Activated B cell treated with CpG ODN at 0.5 μM for 24 hours (primary cell): Measurements from ENCODE around the gene FAM200B. TPM values are rescaled to one million over a fixed set of nuclear protein-coding genes. Genes with fewer than 3 reads are reported as not detected.

Source experiments
- ATAC-seq: fragments of 200-7000 bp; cut with Tn5 transposase; one replicate; pipeline ENCODE4 v1.10.0; 2021; ENCODE audit warnings: low read depth, mild to moderate bottlenecking, moderate library complexity
- CTCF ChIA-PET: fragments of 350-600 bp; sonication (Branson Sonifier 250); formaldehyde crosslinking; loops from one replicate; lab custom pipeline; 2021; ENCODE audit warnings: antibody characterized with exemption; lab: Charles Lee
- POLR2A ChIA-PET: fragments of 350-600 bp; sonication (Branson Sonifier 250); formaldehyde crosslinking; loops from one replicate; lab custom pipeline; 2021; ENCODE audit warnings: antibody characterized with exemption; lab: Charles Lee
- DNase-seq: peaks from one replicate; pipeline ENCODE4 v3.0.0; 2022
- H3K27ac Mint-ChIP-seq: one replicate; pipeline ENCODE4 v1.8.0; 2020; ENCODE audit warnings: mixed read lengths
- H3K27me3 Mint-ChIP-seq: one replicate; pipeline ENCODE4 v1.8.0; 2021; ENCODE audit warnings: mixed read lengths
- H3K36me3 Mint-ChIP-seq: one replicate; pipeline ENCODE4 v1.8.0; 2021; ENCODE audit warnings: low read depth, mixed read lengths
- H3K4me1 Mint-ChIP-seq: one replicate; pipeline ENCODE4 v1.8.0; 2021; ENCODE audit warnings: mixed read lengths
- H3K4me3 Mint-ChIP-seq: one replicate; pipeline ENCODE4 v1.8.0; 2020; ENCODE audit warnings: mild to moderate bottlenecking, mixed read lengths
- H3K9me3 Mint-ChIP-seq: one replicate; pipeline ENCODE4 v1.8.0; 2020; ENCODE audit warnings: mixed read lengths
- CTCF ChIP-seq: fragments of 200-600 bp; IDR thresholded peaks from one replicate; pipeline ENCODE4 v1.8.0; 2022; ENCODE audit warnings: antibody characterized with exemption, mild to moderate bottlenecking
- intact Hi-C: fragments of 100-400 bp; cut with micrococcal nuclease; formaldehyde crosslinking; loops from one replicate; pipeline ENCODE4 v1.15.1; 2024
- total RNA-seq: library from RNA; stranded (reverse); gene quantifications from 2 replicates; pipeline ENCODE4 v1.2.3, GENCODE V29; 2022

FAM200B gene
- total RNA-seq, 1 donor from 2014 or later: 11.3 TPM

GRCh38 chr4:15665753-15666365 lies 15.8 kb upstream of the FAM200B start:
- no peak for ATAC-seq
- Mint-ChIP-seq H3K27me3 (no peaks in the 10 kb centered on the region), H3K9me3 (no peaks in the 10 kb centered on the region), H3K4me3 (no peak overlapping the region), H3K27ac (no peak overlapping the region), H3K36me3 (no peaks in the 10 kb centered on the region), H3K4me1 (peaks cover 9% of the 10 kb centered on the region)
- TF ChIP-seq CTCF: no peak
- DNase-seq: no peak
- ChIA-PET CTCF (no interaction called here), POLR2A (no interaction called here)
- intact Hi-C loops: no loop called here

GRCh38 chr4:15667006-15667405 lies 14.6 kb upstream of the FAM200B start:
- no peak overlapping the region for H3K27ac Mint-ChIP-seq
- DNase-seq (no peak), ATAC-seq (no peak)
- no peaks in the 10 kb centered on the region for H3K36me3 Mint-ChIP-seq
- no peak for TF ChIP-seq CTCF
- no peak overlapping the region for H3K4me3 Mint-ChIP-seq
- no peaks in the 10 kb centered on the region for H3K9me3 Mint-ChIP-seq
- ChIA-PET CTCF (no interaction called here), POLR2A (interaction anchor here (0.6 kb wide), 1 partner anchor 12 kb away, joined by 3 read pairs; the partner anchor contains the start of gene FBXL5)
- no peaks in the 10 kb centered on the region for H3K27me3 Mint-ChIP-seq
- H3K4me1 Mint-ChIP-seq: peaks cover 19% of the 10 kb centered on the region
- intact Hi-C loops: no loop called here

GRCh38 chr4:15668566-15669435 lies 12.8 kb upstream of the FAM200B start:
- ChIA-PET CTCF (no interaction called here), POLR2A (no interaction called here)
- no peak for TF ChIP-seq CTCF
- no peak for ATAC-seq
- intact Hi-C loops: loop anchor here (1.0 kb wide), 1 partner anchor 10 kb away; no protein-coding TSS in a partner anchor
- no peaks in the 10 kb centered on the region for H3K9me3 Mint-ChIP-seq
- no peak for DNase-seq
- no peak overlapping the region for H3K27ac Mint-ChIP-seq
- H3K4me3 Mint-ChIP-seq: no peak overlapping the region
- H3K36me3 Mint-ChIP-seq: no peaks in the 10 kb centered on the region
- no peaks in the 10 kb centered on the region for H3K27me3 Mint-ChIP-seq
- peaks cover 19% of the 10 kb centered on the region for H3K4me1 Mint-ChIP-seq

GRCh38 chr4:15670576-15670975 lies 11.1 kb upstream of the FAM200B start:
- intact Hi-C loops: no loop called here

More at GRCh38 chr4:15670576-15670975, 11.1 kb upstream of the FAM200B start:
- no peak for TF ChIP-seq CTCF
- H3K9me3 Mint-ChIP-seq: no peaks in the 10 kb centered on the region
- peak overlapping the region; percentile 5 for H3K4me3 Mint-ChIP-seq
- H3K4me1 Mint-ChIP-seq: peaks cover 31% of the 10 kb centered on the region
- ATAC-seq: no peak
- H3K27ac Mint-ChIP-seq: no peak overlapping the region
- no peaks in the 10 kb centered on the region for H3K27me3 Mint-ChIP-seq
- no peak for DNase-seq
- CTCF ChIA-PET: no interaction called here
- POLR2A ChIA-PET: interaction anchor here (0.7 to 1.0 kb wide), 2 partner anchors 15 to 359 kb away, joined by 3 to 4 read pairs; partner anchors contain the start of gene FBXL5
- H3K36me3 Mint-ChIP-seq: no peaks in the 10 kb centered on the region
